Right lobe of liver (tissue), 6 donors: ENCODE data around the gene SRC. TPM values are rescaled to one million over a fixed set of nuclear protein-coding genes. Genes with fewer than 3 reads are reported as not detected.

ENCODE experiments used
- ATAC-seq, 4 donors: fragments of 200-7000 bp; cut with Tn5 transposase; one replicate each; pipeline ENCODE4 v1.9.1; 2020; ENCODE audit warnings: mild to moderate bottlenecking in 4 of 4, moderate library complexity in 4 of 4
- DNase-seq, 3 donors: peaks; one replicate each; pipeline ENCODE4 v3.0.0-alpha.2; 2020
- H3K27ac ChIP-seq, 3 donors: fragments of 200-600 bp; one replicate each; pipeline ENCODE4 v1.8.0; 2022
- H3K27me3 ChIP-seq, 2 donors: fragments of 200-600 bp; one replicate each; pipeline ENCODE4 v1.8.0; 2022
- H3K36me3 ChIP-seq, 4 donors: fragments of 200-600 bp; sonication (generic) in 1 of 4; one replicate each; pipeline versions ENCODE4 v1.5.1 to v1.8.0; 2017 to 2022; ENCODE audit warnings: control low read depth in 1 of 4
- H3K4me1 ChIP-seq, 4 donors: fragments of 200-600 bp; sonication (generic) in 1 of 4; one replicate each; pipeline versions ENCODE4 v1.5.1 to v1.8.0; 2017 to 2022; ENCODE audit warnings: control low read depth in 1 of 4
- H3K4me3 ChIP-seq, 3 donors: fragments of 200-600 bp; one replicate each; pipeline ENCODE4 v1.8.0; 2022
- H3K9me3 ChIP-seq, 4 donors: fragments of 200-600 bp; sonication (generic) in 1 of 4; one replicate each; pipeline versions ENCODE4 v1.5.1 to v1.8.0; 2017 to 2022; ENCODE audit warnings: control low read depth in 1 of 4
- POLR2A ChIP-seq: fragments of 450-650 bp; IDR thresholded peaks from one replicate; pipeline ENCODE4 v1.6.1; 2017; ENCODE audit warnings: antibody characterized with exemption, mild to moderate bottlenecking
- WGBS: methylation state at CpG from one replicate; pipeline ENCODE4 v1.1.6; 2018; ENCODE audit warnings: low coverage, low lambda C conversion rate; ENCODE audit not compliant: insufficient coverage; ENCODE audit errors: missing lambda C conversion rate; 5-methylcytosine and 5-hydroxymethylcytosine counted together
- intact Hi-C, 2 donors: fragments of 100-400 bp; cut with DNase I; formaldehyde crosslinking; loops; one replicate each; pipeline versions ENCODE4 v1.11.2 to v1.14.1; 2022
- total RNA-seq, 6 experiments: library from RNA; depleted of rRNA in 2 of 6; stranded (reverse); fragments of >200 nt in 2 of 6; fragmentation: NEBNext Ultra II Directional in 3 of 6; extraction: Animal tissue kit (Norgen Biotek cat#: 25700) in 3 of 6; gene quantifications; one replicate each; pipeline versions ENCODE4 v1.1.0 to v1.2.4, GENCODE V29; 2016 to 2023
- TF ChIP-seq, protein P1 (sequence below), 4 donors: fragments of 200-600 bp in 3 of 4; fragments of 450-650 bp in 1 of 4; IDR thresholded peaks; one replicate each; pipeline versions ENCODE4 v1.5.1 to v1.8.0; 2016 to 2022; ENCODE audit warnings: antibody characterized with exemption in 4 of 4, mild to moderate bottlenecking in 2 of 4
- donor health status: DM: no; HTN: yes; CAD: no.
- donor health status: DM: no; HTN: no; CAD: no.
- donor health status: DM: no; HTN: no; CAD: no.
- donor health status: DM: no; HTN: yes; CAD: no.
- donor health status: DM: no; HTN: yes; CAD: no.

SRC gene
- total RNA-seq, 6 experiments from 2014 or later = 3.1 to 17.3 (median 11.2) TPM

DNA sequence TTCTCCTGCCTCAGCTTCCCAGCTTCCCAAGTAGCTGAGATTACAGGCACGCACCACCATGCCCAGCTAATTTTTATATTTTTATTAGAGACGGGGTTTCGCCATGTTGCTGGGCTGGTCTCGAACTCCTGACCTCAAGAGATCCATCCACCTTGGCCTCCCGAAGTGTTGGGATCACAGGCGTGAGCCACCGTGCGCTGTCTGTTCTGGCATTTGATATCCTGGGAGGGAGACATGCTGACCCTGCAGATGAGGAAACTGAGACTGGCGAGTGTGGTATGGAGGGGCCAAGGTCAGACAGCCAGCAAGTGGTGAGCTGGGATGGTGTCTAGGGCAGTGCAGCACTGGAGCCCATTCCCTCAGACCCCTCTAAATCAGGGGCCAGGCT lies 44.6 kb downstream of the SRC start:
- peak in 2 of 3 donors; percentile 11 to 18 for DNase-seq
- no peaks in the 10 kb centered on the region for H3K27me3 ChIP-seq
- 98% methylated on average over 7 of the region's 9 CpGs for whole genome bisulfite sequencing
- H3K36me3 ChIP-seq = no peaks in the 10 kb centered on the region
- TF ChIP-seq, protein P1, sequence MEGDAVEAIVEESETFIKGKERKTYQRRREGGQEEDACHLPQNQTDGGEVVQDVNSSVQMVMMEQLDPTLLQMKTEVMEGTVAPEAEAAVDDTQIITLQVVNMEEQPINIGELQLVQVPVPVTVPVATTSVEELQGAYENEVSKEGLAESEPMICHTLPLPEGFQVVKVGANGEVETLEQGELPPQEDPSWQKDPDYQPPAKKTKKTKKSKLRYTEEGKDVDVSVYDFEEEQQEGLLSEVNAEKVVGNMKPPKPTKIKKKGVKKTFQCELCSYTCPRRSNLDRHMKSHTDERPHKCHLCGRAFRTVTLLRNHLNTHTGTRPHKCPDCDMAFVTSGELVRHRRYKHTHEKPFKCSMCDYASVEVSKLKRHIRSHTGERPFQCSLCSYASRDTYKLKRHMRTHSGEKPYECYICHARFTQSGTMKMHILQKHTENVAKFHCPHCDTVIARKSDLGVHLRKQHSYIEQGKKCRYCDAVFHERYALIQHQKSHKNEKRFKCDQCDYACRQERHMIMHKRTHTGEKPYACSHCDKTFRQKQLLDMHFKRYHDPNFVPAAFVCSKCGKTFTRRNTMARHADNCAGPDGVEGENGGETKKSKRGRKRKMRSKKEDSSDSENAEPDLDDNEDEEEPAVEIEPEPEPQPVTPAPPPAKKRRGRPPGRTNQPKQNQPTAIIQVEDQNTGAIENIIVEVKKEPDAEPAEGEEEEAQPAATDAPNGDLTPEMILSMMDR (IDR thresholded peaks at IDR 0.05) = no peak
- TF ChIP-seq POLR2A = no peak
- intact Hi-C loops = loop anchor here (5.0 to 10.0 kb wide), 2 partner anchors 134 to 137 kb away; partner anchors contain the start of genes BLCAP (in 2 of the 2) and NNAT (in 1 of the 2)
- H3K4me1 ChIP-seq = peaks cover 0 to 12% (median 0%) of the 10 kb centered on the region in 4 donors
- no peaks in the 10 kb centered on the region for H3K9me3 ChIP-seq
- no peak overlapping the region for H3K4me3 ChIP-seq
- no peak for ATAC-seq
- no peak overlapping the region for H3K27ac ChIP-seq

DNA sequence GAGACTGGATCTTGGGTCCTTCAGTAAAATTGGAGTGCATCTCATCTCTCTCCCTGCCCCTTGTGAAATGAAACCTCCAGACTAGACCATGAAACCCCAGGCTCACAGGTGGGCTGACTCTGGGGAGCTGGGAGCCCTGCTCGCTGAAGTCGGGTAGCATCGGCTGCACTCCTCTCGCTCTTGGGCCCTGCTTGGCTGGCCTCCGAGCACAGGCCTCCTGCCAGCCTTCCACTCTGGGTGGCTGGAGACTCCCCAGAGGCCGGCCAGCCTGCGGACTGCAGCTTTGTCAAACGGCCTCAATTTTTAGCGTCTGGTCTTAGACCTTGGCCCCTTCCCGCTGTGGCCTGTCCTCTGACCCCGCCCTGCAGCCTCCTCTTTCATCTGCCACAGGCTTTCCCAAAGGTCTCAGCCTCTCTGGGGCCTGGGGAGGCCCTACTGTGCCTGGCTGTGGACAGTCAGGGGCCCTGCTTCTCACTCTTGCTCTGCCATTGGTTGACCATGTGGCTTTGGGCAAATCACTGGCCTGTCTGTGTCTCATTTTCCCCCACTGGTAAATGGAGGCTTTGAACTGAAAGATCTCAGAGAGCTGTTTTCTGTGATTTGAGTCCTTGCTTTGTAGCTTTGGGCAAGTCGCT lies 45.1 kb downstream of the SRC start:
- TF ChIP-seq, protein P1 (IDR thresholded peaks at IDR 0.05) = no peak
- TF ChIP-seq POLR2A = no peak
- H3K27ac ChIP-seq = no peak overlapping the region
- WGBS = 83% methylated on average over 1 of the region's 12 CpGs
- intact Hi-C loops = loop anchor here (5.0 to 10.0 kb wide), 2 partner anchors 134 to 136 kb away; partner anchors contain the start of genes BLCAP (in 2 of the 2) and NNAT (in 1 of the 2)
- no peaks in the 10 kb centered on the region for H3K36me3 ChIP-seq
- H3K4me1 ChIP-seq = peaks cover 0 to 12% (median 0%) of the 10 kb centered on the region in 4 donors
- ATAC-seq = peak in 1 of 4 donors; percentile 37
- peak; percentile 17 to 50 (median 41) for DNase-seq
- H3K9me3 ChIP-seq = no peaks in the 10 kb centered on the region
- no peak overlapping the region for H3K4me3 ChIP-seq
- H3K27me3 ChIP-seq = no peaks in the 10 kb centered on the region

DNA sequence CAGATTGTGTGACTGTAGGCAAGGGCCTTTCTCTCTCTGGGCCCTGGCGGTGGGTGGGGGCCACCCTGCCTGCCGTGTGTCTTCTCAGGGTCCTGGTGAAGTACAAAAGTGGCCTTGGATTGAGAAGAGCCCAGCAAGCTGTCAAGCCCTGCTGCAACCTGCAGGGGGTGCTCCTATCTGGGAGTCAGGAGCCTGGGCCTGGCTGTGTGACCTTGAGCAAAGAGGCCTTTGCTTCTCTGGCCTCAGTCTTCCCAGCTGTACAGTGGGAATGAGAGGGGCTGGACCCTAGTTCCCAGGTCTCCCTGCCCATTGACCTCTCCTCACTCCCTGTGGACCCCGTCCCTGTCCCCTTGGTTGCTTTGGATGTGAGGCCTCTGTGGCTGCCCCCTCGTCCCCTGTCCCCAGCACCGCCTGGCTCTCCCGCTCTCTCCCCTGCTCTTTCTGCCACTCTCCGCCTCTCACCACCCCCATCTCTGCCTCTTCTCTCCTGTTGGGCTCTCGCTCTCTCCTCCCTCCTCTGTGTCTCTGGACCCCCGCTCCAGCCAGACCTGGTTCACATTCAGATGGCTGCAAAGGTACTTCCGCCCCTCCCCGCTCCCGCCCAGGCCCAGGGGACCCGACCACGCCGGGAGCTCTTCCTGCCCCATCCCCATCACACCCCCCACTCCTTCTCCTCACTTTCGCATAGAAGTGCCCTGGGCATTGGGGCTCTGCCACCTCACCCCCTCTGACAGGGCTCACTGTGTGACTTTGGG lies 46.7 kb downstream of the SRC start:
- ATAC-seq (peak in 2 of 4 donors; percentile 13 to 17), DNase-seq (peak; percentile 15 to 49 (median 47))
- peaks cover 0 to 12% (median 0%) of the 10 kb centered on the region in 4 donors for H3K4me1 ChIP-seq
- no peaks in the 10 kb centered on the region for H3K9me3 ChIP-seq
- H3K27me3 ChIP-seq = no peaks in the 10 kb centered on the region
- H3K27ac ChIP-seq = no peak overlapping the region
- H3K4me3 ChIP-seq = no peak overlapping the region
- H3K36me3 ChIP-seq = no peaks in the 10 kb centered on the region
- intact Hi-C loops = loop anchor here (5.0 to 10.0 kb wide), 2 partner anchors 132 to 135 kb away; partner anchors contain the start of genes BLCAP (in 2 of the 2) and NNAT (in 1 of the 2)
- 100% methylated on average over 3 of the region's 16 CpGs for WGBS
- TF ChIP-seq POLR2A = no peak
- TF ChIP-seq, protein P1 (IDR thresholded peaks at IDR 0.05) = peak; percentile 10 to 37 (median 19)

DNA sequence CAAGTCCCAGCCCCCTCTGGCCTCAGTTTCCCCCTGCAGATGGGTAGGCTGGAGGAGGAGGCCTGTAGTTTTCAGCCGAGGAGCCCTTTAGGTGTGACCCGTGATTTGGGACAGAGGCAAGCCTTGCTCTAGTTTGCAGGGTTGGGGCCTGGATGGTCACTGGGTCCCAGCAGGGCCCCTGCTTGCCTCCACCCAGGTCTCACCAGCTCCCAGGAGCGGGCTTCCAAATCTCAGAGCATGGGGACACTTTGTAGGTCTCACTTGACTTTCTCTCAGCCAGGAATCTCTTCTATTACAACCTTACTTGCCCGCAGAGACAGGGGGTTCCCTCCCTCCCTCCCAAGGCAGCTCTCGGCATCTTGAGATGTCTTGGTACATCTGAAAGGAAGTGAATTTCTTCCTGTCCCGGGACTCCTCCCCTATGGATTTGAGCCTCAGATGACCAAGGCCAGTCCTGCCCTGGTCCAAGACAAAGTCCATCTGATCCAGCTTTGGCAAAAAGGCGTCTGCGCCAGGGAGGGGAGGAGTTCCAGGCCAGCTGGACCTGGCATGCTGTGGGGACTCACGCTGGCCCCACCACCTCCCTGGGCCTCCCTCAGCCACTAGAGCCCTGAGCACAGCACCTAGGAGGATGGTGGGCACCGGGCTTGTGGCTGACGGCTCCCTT lies 47.4 kb downstream of the SRC start:
- no peaks in the 10 kb centered on the region for H3K27me3 ChIP-seq
- ATAC-seq (peak; percentile 79 to 92 (median 84)), DNase-seq (peak; percentile 62 to 84 (median 78))
- 54% methylated on average over 4 of the region's 11 CpGs for WGBS
- TF ChIP-seq, protein P1 (IDR thresholded peaks at IDR 0.05) = no peak
- TF ChIP-seq POLR2A = no peak
- intact Hi-C loops = loop anchor here (5.0 to 10.0 kb wide), 2 partner anchors 131 to 134 kb away; partner anchors contain the start of genes BLCAP (in 2 of the 2) and NNAT (in 1 of the 2)
- H3K27ac ChIP-seq = no peak overlapping the region
- H3K4me3 ChIP-seq = no peak overlapping the region
- H3K4me1 ChIP-seq = peaks cover 0 to 12% (median 0%) of the 10 kb centered on the region in 4 donors
- no peaks in the 10 kb centered on the region for H3K36me3 ChIP-seq
- H3K9me3 ChIP-seq = no peaks in the 10 kb centered on the region
